ENCODE measurements around the gene CRELD2.

The CRELD2 gene

DNA sequence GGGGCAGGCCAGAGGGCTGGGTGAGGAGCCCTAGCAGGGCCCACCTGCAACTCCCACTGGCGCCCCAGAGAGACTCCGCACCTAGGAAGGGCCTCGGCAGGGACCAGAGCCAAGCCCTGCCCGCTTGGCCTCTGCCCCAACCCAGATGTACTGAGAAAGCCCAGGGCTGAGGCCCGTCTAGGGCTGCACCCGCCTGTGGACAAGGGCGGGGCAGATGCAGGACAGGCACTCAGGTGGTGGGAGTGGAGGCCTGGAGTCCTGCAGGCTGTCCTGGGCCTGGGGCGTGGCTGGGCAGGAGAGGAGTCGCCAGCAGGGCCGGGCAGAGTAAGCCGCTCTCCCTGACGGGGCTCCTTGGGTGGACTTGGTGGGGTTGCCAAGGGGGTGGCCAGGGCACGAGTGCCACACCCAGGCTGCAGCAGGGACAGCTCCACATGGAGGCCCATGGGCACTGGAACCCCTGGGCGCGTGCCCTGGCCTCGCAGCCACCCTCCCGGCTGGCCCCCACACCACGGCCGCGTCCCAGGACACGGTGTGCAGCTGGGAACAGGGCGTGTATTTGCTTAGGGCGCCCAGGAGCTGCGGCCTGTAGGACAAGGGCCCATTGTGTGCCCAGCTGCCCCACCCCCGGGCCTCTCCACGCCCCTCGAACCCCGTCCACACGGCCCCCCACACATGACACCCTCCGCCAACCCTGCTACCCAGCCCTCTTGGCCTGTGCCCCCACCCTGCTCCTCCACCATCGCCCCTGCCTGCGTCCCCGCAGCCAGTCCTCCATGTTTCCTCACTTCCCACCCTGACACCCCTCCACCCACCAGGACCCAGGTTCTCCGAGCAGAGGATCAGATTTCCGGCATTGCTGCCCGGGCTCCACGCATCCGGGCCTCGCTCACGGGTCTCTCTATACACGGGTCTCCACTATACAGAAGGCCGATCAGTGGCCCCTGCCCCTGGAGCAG is 30.8 kb downstream of the CRELD2 start:
- Histone ChIP-seq H3K79me2 (ENCODE audit: insufficient read depth, low read length) (no peaks in the 10 kb centered on the region), H4K20me1 (ENCODE audit: low read depth, low read length) (no peaks in the 10 kb centered on the region), H3K36me3 (ENCODE audit: low read length) (no peaks in the 10 kb centered on the region), H2AFZ (ENCODE audit: low read depth, low read length, severe bottlenecking) (no peak overlapping the region), H3K4me2 (ENCODE audit: low read depth, low read length, poor library complexity, severe bottlenecking) (no peak overlapping the region), H3K9ac (ENCODE audit: low read length) (no peak overlapping the region), H3K27me3 (ENCODE audit: low read length) (no peaks in the 10 kb centered on the region), H3K9me3 (ENCODE audit: insufficient read depth, low read length) (no peaks in the 10 kb centered on the region), H3K4me3 (ENCODE audit: insufficient read depth, low read length, poor library complexity, severe bottlenecking) (no peak overlapping the region), H3F3A (ENCODE audit: insufficient read depth) (no peaks in the 10 kb centered on the region), H3K9me2 (replicated peaks; ENCODE audit: insufficient read depth, low read length) (no peaks in the 10 kb centered on the region), H3K27ac (ENCODE audit: low read depth, low read length) (no peak overlapping the region)
- TF ChIP-seq, protein P1, sequence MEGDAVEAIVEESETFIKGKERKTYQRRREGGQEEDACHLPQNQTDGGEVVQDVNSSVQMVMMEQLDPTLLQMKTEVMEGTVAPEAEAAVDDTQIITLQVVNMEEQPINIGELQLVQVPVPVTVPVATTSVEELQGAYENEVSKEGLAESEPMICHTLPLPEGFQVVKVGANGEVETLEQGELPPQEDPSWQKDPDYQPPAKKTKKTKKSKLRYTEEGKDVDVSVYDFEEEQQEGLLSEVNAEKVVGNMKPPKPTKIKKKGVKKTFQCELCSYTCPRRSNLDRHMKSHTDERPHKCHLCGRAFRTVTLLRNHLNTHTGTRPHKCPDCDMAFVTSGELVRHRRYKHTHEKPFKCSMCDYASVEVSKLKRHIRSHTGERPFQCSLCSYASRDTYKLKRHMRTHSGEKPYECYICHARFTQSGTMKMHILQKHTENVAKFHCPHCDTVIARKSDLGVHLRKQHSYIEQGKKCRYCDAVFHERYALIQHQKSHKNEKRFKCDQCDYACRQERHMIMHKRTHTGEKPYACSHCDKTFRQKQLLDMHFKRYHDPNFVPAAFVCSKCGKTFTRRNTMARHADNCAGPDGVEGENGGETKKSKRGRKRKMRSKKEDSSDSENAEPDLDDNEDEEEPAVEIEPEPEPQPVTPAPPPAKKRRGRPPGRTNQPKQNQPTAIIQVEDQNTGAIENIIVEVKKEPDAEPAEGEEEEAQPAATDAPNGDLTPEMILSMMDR (IDR thresholded peaks at IDR 0.05; ENCODE audit: insufficient read depth, low read length, poor library complexity, severe bottlenecking): no peak
- no peak for TF ChIP-seq EZH2phosphoT487 (conservative IDR thresholded peaks at IDR 0.05; ENCODE audit: low read length)

DNA sequence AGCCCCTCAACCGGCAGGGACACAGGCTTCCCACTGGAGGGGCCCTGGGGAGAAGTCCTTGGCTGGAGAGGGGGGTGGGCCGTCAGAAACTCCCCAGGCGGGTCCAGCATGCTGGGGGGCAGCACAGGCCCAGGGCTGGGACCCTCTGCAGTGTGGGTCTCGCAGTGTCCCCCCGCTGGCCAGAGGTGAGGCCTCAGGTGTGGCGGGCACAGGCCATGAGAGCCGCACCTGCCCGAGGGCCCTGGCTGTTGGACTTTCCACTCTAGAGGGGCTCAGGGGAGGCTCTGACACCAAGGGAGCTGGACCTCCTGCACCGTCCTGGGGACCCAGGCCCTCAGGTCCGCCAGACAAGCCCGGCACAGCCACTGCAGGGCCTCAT is 31.5 kb downstream of the CRELD2 start:
- Histone ChIP-seq H3K27me3 (ENCODE audit: low read length) (no peaks in the 10 kb centered on the region), H3K27ac (ENCODE audit: low read depth, low read length) (no peak overlapping the region), H3K4me3 (ENCODE audit: insufficient read depth, low read length, poor library complexity, severe bottlenecking) (no peak overlapping the region), H4K20me1 (ENCODE audit: low read depth, low read length) (no peaks in the 10 kb centered on the region), H2AFZ (ENCODE audit: low read depth, low read length, severe bottlenecking) (no peak overlapping the region), H3K4me2 (ENCODE audit: low read depth, low read length, poor library complexity, severe bottlenecking) (no peak overlapping the region), H3K9me2 (replicated peaks; ENCODE audit: insufficient read depth, low read length) (no peaks in the 10 kb centered on the region), H3K79me2 (ENCODE audit: insufficient read depth, low read length) (no peaks in the 10 kb centered on the region), H3F3A (ENCODE audit: insufficient read depth) (no peaks in the 10 kb centered on the region), H3K9me3 (ENCODE audit: insufficient read depth, low read length) (no peaks in the 10 kb centered on the region), H3K36me3 (ENCODE audit: low read length) (no peaks in the 10 kb centered on the region), H3K9ac (ENCODE audit: low read length) (no peak overlapping the region)
- TF ChIP-seq EZH2phosphoT487 (conservative IDR thresholded peaks at IDR 0.05; ENCODE audit: low read length): no peak
- TF ChIP-seq, protein P1 (IDR thresholded peaks at IDR 0.05; ENCODE audit: insufficient read depth, low read length, poor library complexity, severe bottlenecking): no peak

DNA sequence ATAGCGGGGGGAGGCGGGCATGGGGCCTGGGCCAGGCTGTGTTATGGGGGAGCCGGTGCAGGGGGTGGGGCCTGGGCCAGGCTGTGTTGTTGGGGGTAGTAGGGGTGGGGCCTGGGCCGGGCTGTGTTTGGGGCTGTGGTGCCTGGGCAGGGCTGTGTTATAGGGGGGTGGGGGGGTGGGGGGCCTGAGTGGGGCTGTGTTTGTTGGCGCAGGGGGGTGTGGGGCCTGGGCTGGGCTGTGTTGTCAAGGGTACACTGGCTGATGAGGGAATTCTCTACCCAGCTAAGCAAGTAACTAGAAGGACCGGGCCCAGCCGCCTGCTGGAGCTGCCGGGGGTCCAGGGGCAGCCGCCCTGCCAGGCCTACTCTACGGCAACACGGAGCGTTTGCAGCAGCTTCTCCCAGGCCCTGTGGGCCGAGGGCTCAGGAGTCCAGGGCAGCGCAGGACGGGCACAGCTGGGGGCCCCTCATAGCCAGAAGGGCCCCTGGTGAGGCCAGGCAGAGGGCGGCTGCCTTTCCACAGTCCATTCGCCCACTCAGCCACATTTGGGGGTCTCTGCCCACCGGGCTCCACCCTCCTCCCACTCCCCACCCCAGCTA is 32.1 kb downstream of the CRELD2 start:
- H3K4me2 ChIP-seq (ENCODE audit: low read depth, low read length, poor library complexity, severe bottlenecking): no peak overlapping the region
- H2AFZ ChIP-seq (ENCODE audit: low read depth, low read length, severe bottlenecking): no peak overlapping the region
- no peaks in the 10 kb centered on the region for H3K36me3 ChIP-seq (ENCODE audit: low read length)
- H3K4me3 ChIP-seq (ENCODE audit: insufficient read depth, low read length, poor library complexity, severe bottlenecking): no peak overlapping the region
- H3K9me3 ChIP-seq (ENCODE audit: insufficient read depth, low read length): no peaks in the 10 kb centered on the region
- H3K9me2 ChIP-seq (replicated peaks; ENCODE audit: insufficient read depth, low read length): no peaks in the 10 kb centered on the region
- no peaks in the 10 kb centered on the region for H3K27me3 ChIP-seq (ENCODE audit: low read length)
- no peaks in the 10 kb centered on the region for H3F3A ChIP-seq (ENCODE audit: insufficient read depth)
- no peak overlapping the region for H3K9ac ChIP-seq (ENCODE audit: low read length)
- TF ChIP-seq, protein P1 (IDR thresholded peaks at IDR 0.05; ENCODE audit: insufficient read depth, low read length, poor library complexity, severe bottlenecking): no peak
- TF ChIP-seq EZH2phosphoT487 (conservative IDR thresholded peaks at IDR 0.05; ENCODE audit: low read length): no peak
- H3K79me2 ChIP-seq (ENCODE audit: insufficient read depth, low read length): no peaks in the 10 kb centered on the region
- no peaks in the 10 kb centered on the region for H4K20me1 ChIP-seq (ENCODE audit: low read depth, low read length)
- H3K27ac ChIP-seq (ENCODE audit: low read depth, low read length): no peak overlapping the region

Data from SU-DHL-6 (cell line).